ENCODE measurements around the gene ISOC2.

ISOC2 gene

GRCh38 chr19:55441692-55442321 is 19.6 kb downstream of the ISOC2 start:
- CTCF ChIA-PET: no interaction called here

GRCh38 chr19:55441319-55441691 is 20.1 kb downstream of the ISOC2 start:
- TF ChIP-seq CTCF (IDR thresholded peaks at IDR 0.05; ENCODE audit: control extremely low read depth, extremely low read depth, low read depth, missing control alignments): no peak
- ChIA-PET CTCF (no interaction called here), POLR2A (no interaction called here)
- no peak for DNase-seq (ENCODE audit: extremely low spot score)

More at GRCh38 chr19:55441692-55442321, 19.6 kb downstream of the ISOC2 start:
- no peak for DNase-seq (ENCODE audit: extremely low spot score)
- POLR2A ChIA-PET: no interaction called here
- TF ChIP-seq CTCF (IDR thresholded peaks at IDR 0.05; ENCODE audit: control extremely low read depth, extremely low read depth, low read depth, missing control alignments): no peak

- ChIA-PET POLR2A (no interaction called here), CTCF (interaction anchor here (0.9 kb wide), 1 partner anchor 12 kb away, joined by 3 read pairs; no protein-coding TSS in a partner anchor)
- DNase-seq (ENCODE audit: extremely low spot score): peak; percentile 59
Observed at GRCh38 chr19:55440411-55441105, 20.9 kb downstream of the ISOC2 start.

GRCh38 chr19:55439052-55439451 is 22.4 kb downstream of the ISOC2 start:
- no peak for DNase-seq (ENCODE audit: extremely low spot score)
- TF ChIP-seq CTCF (IDR thresholded peaks at IDR 0.05; ENCODE audit: control extremely low read depth, extremely low read depth, low read depth, missing control alignments): no peak
- CTCF ChIA-PET: interaction anchor here (1.1 kb wide), 1 partner anchor 21 kb away, joined by 3 read pairs; no protein-coding TSS in a partner anchor
- POLR2A ChIA-PET: no interaction called here

More at GRCh38 chr19:55440411-55441105, 20.9 kb downstream of the ISOC2 start:
- TF ChIP-seq CTCF (IDR thresholded peaks at IDR 0.05; ENCODE audit: control extremely low read depth, extremely low read depth, low read depth, missing control alignments): no peak

- POLR2A ChIA-PET: interaction anchor here (0.7 kb wide), 1 partner anchor 375 kb away, joined by 3 read pairs; the partner anchor contains the start of gene RDH13
- no peak for TF ChIP-seq CTCF (IDR thresholded peaks at IDR 0.05; ENCODE audit: control extremely low read depth, extremely low read depth, low read depth, missing control alignments)
Observed at GRCh38 chr19:55437410-55437809, 24.0 kb downstream of the ISOC2 start.

GRCh38 chr19:55436847-55437246 is 24.6 kb downstream of the ISOC2 start:
- ChIA-PET CTCF (interaction anchor here (1.2 to 2.0 kb wide), 5 partner anchors 19 to 135 kb away, joined by 3 to 6 read pairs (median 3); no protein-coding TSS in a partner anchor), POLR2A (no interaction called here)
- DNase-seq (ENCODE audit: extremely low spot score): no peak
- TF ChIP-seq CTCF (IDR thresholded peaks at IDR 0.05; ENCODE audit: control extremely low read depth, extremely low read depth, low read depth, missing control alignments): no peak

More at GRCh38 chr19:55437410-55437809, 24.0 kb downstream of the ISOC2 start:
- CTCF ChIA-PET: interaction anchor here (1.2 to 2.0 kb wide), 4 partner anchors 20 to 135 kb away, joined by 3 to 6 read pairs (median 4); no protein-coding TSS in a partner anchor
- DNase-seq (ENCODE audit: extremely low spot score): no peak
